ENCODE data around the gene YRDC.

- TF ChIP-seq, protein P1, sequence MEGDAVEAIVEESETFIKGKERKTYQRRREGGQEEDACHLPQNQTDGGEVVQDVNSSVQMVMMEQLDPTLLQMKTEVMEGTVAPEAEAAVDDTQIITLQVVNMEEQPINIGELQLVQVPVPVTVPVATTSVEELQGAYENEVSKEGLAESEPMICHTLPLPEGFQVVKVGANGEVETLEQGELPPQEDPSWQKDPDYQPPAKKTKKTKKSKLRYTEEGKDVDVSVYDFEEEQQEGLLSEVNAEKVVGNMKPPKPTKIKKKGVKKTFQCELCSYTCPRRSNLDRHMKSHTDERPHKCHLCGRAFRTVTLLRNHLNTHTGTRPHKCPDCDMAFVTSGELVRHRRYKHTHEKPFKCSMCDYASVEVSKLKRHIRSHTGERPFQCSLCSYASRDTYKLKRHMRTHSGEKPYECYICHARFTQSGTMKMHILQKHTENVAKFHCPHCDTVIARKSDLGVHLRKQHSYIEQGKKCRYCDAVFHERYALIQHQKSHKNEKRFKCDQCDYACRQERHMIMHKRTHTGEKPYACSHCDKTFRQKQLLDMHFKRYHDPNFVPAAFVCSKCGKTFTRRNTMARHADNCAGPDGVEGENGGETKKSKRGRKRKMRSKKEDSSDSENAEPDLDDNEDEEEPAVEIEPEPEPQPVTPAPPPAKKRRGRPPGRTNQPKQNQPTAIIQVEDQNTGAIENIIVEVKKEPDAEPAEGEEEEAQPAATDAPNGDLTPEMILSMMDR (IDR thresholded peaks at IDR 0.05): peak in 1 of 4 experiments; percentile 19
- peak; percentile 59 to 77 for TF ChIP-seq POLR2A (IDR thresholded peaks at IDR 0.05)
Measured at GRCh38 chr1:37807555-37808368, at the start of gene YRDC, which contains the start of gene C1orf122.

Data from uterus (tissue), 2 donors.